Suprapubic skin (tissue), 4 donors: ENCODE data around the gene TELO2.

Experiments
- CTCF ChIP-seq, 2 donors: fragments of 200-600 bp in 1 of 2; fragments of 450-650 bp in 1 of 2; sonication (generic) in 1 of 2; IDR thresholded peaks; one replicate each; pipeline ENCODE4 v1.5.1; 2016 to 2019; ENCODE audit warnings: antibody characterized with exemption in 2 of 2, mild to moderate bottlenecking in 1 of 2, moderate library complexity in 1 of 2
- EP300 ChIP-seq: sonication (generic); formaldehyde crosslinking; IDR thresholded peaks from one replicate; pipeline ENCODE4 v1.6.1; 2017; ENCODE audit warnings: antibody characterized with exemption
- POLR2A ChIP-seq, 2 donors: fragments of 450-650 bp; IDR thresholded peaks; one replicate each; pipeline ENCODE4 v1.6.1; 2017; ENCODE audit warnings: antibody characterized with exemption in 2 of 2, mild to moderate bottlenecking in 2 of 2, moderate library complexity in 2 of 2
- POLR2AphosphoS5 ChIP-seq, 3 donors: sonication (generic); formaldehyde crosslinking; IDR thresholded peaks; one replicate each; pipeline ENCODE4 v1.6.1; 2017; ENCODE audit warnings: antibody characterized with exemption in 3 of 3

DNA sequence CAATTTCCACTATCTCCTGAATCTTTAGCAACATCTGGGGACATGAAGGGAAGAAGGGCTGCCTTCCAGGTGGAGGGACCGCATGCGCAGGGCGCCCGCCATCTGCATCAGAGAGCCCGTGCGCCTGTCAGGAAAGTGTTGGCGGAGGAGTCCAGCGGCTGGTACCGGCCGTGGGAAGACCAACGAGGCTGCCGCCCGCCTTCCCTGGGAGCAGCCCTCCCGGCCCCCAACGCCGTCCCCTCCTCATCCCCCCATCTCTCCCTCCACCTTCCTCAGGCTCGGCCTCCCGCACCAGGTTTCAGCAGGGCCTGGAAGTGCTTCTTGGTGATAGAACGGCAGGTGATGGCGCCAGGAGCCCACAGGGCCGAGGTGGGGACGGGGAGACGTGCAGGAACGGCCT lies 27.1 kb upstream of the TELO2 start:
- TF ChIP-seq EP300, result no peak
- TF ChIP-seq CTCF (IDR thresholded peaks at IDR 0.05), result no peak
- TF ChIP-seq POLR2A (IDR thresholded peaks at IDR 0.05), result no peak
- TF ChIP-seq POLR2AphosphoS5 (IDR thresholded peaks at IDR 0.05), result no peak
